ENCODE measurements around the gene UNK. TPM values are rescaled to one million over a fixed set of nuclear protein-coding genes. Genes with fewer than 3 reads are reported as not detected.
"Not testable (repeated sequence)": the region's sequence is repeated elsewhere in the genome, so short reads cannot be mapped to it uniquely, and the experiment has no call there.

Gene UNK
- total and polyA plus RNA-seq, 2 experiments from 2014 or later: 11.5 to 12.4 TPM

DNA sequence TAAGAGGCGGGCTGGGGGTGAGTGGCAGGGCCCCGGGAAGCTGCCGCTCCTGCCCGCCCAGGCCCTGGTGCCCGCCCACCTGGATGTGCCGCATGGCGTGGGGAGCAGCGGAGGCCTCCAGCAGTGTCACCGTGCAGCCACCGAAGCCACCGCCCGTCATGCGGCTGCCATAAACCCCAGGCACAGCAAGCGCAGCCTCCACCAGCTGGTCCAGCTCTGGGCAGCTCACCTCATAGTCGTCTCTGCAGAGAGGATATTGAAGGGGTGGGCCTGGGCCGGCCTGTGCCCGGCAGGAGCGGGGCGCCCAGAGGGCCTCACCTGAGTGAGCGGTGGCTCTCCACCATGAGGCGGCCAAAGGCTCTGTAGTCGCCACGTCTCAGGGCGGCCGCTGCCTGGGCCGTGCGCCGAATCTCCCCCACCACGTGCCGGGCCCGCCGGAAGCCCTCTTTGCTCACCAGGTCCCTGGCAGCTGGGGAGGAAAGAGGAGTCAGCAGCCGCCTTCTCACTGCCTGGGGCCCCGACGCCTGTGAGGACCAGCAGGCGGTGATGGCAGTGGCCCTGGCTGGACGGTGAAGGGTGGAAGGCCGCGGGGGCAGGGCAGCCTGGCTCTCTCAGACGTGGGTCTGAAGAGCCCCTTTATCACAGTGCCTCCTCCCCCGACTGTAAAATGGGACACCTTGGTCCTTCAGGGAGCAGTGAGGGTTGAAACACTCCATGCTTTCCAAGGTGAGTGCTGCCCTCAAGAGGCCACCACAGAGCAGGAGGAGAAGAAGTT, 26.3 kb upstream of the UNK start:
- Histone ChIP-seq H3K27me3 (replicated peaks; ENCODE audit: insufficient read depth) (no peaks in the 10 kb centered on the region), H4K20me1 (ENCODE audit: insufficient read depth) (no peaks in the 10 kb centered on the region), H2AFZ (no peak overlapping the region), H3K4me2 (ENCODE audit: unreplicated experiment) (no peak overlapping the region), H3K9ac (no peak overlapping the region), H3K4me1 (ENCODE audit: insufficient read depth) (no peaks in the 10 kb centered on the region), H3K36me3 (ENCODE audit: low read depth) (no peaks in the 10 kb centered on the region), H3K9me3 (ENCODE audit: low read depth) (no peaks in the 10 kb centered on the region), H3F3A (ENCODE audit: insufficient read depth) (no peaks in the 10 kb centered on the region; the same call in 1 of the 2 replicates), H3K4me3 (no peak overlapping the region), H3K79me2 (ENCODE audit: insufficient read depth) (no peaks in the 10 kb centered on the region), H3K9me2 (ENCODE audit: insufficient read depth) (no peaks in the 10 kb centered on the region), H3K27ac (no peak overlapping the region)
- no peak for DNase-seq
- in situ Hi-C loops (cut with MboI): loop anchor here (10.0 kb wide), 1 partner anchor 144 kb away; no protein-coding TSS in a partner anchor
- TF ChIP-seq EZH2 (IDR thresholded peaks at IDR 0.05; ENCODE audit: insufficient read depth, poor library complexity, severe bottlenecking) (no peak), EZH2phosphoT487 (IDR thresholded peaks at IDR 0.05; ENCODE audit: insufficient read depth, low read depth) (no peak)
- WGBS, 2 experiments (ENCODE audit: low coverage in 1 of 2, low lambda C conversion rate in 2 of 2, missing lambda C conversion rate in 2 of 2): 89 to 91% methylated on average over 39 to 40 of the region's 41 CpGs

DNA sequence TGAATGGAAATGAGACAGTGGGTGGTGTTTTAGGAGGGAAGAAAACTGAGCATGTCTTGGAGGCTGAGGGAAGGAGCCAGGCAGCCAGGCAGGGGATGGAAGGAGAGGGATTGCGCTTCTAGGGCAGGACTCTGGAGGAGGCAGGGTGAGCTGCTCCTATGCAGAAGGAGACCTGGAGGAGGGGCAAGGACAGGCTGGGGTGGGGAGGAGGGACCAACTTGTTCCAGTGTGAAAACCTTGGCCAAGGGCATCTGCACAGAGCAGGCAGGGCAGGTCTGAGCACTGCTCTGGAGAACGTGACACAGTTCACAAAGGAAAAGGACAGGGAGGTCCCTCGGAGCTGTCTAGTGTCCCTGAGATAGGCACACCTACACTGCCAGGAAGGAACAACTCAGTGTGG, 25.1 kb upstream of the UNK start:
- in situ Hi-C loops (cut with MboI): loop anchor here (10.0 kb wide), 1 partner anchor 145 kb away; no protein-coding TSS in a partner anchor
- Histone ChIP-seq H3K9me3 (ENCODE audit: low read depth) (no peaks in the 10 kb centered on the region), H3K27ac (no peak overlapping the region), H3F3A (ENCODE audit: insufficient read depth) (no peaks in the 10 kb centered on the region; the same call in 1 of the 2 replicates), H3K4me1 (ENCODE audit: insufficient read depth) (no peaks in the 10 kb centered on the region), H3K36me3 (ENCODE audit: low read depth) (no peaks in the 10 kb centered on the region), H3K9me2 (ENCODE audit: insufficient read depth) (no peaks in the 10 kb centered on the region), H3K4me3 (no peak overlapping the region), H3K79me2 (ENCODE audit: insufficient read depth) (no peaks in the 10 kb centered on the region), H3K9ac (no peak overlapping the region), H3K27me3 (replicated peaks; ENCODE audit: insufficient read depth) (no peaks in the 10 kb centered on the region), H4K20me1 (ENCODE audit: insufficient read depth) (no peaks in the 10 kb centered on the region), H3K4me2 (ENCODE audit: unreplicated experiment) (no peak overlapping the region), H2AFZ (no peak overlapping the region)
- WGBS, 2 experiments (ENCODE audit: low coverage in 1 of 2, low lambda C conversion rate in 2 of 2, missing lambda C conversion rate in 2 of 2): 86 to 100% methylated on average over 2 to 3 of the region's 3 CpGs
- DNase-seq: no peak
- TF ChIP-seq EZH2 (IDR thresholded peaks at IDR 0.05; ENCODE audit: insufficient read depth, poor library complexity, severe bottlenecking) (no peak), EZH2phosphoT487 (IDR thresholded peaks at IDR 0.05; ENCODE audit: insufficient read depth, low read depth) (no peak)

DNA sequence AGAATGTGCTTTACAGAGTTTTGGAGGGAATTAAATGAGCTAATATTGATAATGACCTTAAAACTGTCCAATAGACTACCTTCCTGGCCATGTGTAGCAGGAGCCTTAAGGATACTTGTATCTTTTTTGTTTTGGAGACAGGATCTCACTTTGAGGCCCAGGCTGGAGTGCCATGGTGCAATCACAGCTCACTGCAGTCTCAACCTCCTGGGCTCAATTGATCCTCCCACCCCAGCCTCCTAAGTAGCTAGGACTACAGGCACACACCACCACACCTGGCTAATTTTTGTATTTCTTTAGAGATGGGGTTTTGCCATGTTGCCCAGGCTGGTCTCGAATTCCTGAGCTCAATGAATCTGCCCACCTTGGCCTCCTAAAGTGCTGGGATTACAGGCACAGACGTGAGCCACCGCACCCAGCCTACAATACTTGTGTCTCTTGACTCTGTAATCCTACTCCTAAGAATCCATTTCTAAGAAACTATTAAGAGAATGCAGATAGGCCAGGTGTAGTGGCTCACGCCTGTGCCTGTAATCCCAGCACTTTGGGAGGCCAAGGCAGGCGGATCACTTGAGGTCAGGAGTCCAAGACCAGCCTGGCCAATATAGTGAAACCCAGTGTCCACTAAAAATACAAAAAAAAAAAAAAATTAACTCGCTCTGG, 24.5 kb upstream of the UNK start:
- H3K27ac ChIP-seq; H3K9me3 ChIP-seq (ENCODE audit: low read depth); H3K4me2 ChIP-seq (ENCODE audit: unreplicated experiment); H3F3A ChIP-seq (ENCODE audit: insufficient read depth); DNase-seq; H3K4me1 ChIP-seq (ENCODE audit: insufficient read depth); H3K27me3 ChIP-seq (replicated peaks; ENCODE audit: insufficient read depth); H3K36me3 ChIP-seq (ENCODE audit: low read depth); H3K9ac ChIP-seq; H2AFZ ChIP-seq; H3K9me2 ChIP-seq (ENCODE audit: insufficient read depth); H3K4me3 ChIP-seq; H4K20me1 ChIP-seq (ENCODE audit: insufficient read depth); H3K79me2 ChIP-seq (ENCODE audit: insufficient read depth): not testable (repeated sequence)
- 89 to 96% methylated on average over 6 of the region's 6 CpGs for WGBS, 2 experiments (ENCODE audit: low coverage in 1 of 2, low lambda C conversion rate in 2 of 2, missing lambda C conversion rate in 2 of 2)
- in situ Hi-C loops (cut with MboI): loop anchor here (10.0 kb wide), 1 partner anchor 145 kb away; no protein-coding TSS in a partner anchor

DNA sequence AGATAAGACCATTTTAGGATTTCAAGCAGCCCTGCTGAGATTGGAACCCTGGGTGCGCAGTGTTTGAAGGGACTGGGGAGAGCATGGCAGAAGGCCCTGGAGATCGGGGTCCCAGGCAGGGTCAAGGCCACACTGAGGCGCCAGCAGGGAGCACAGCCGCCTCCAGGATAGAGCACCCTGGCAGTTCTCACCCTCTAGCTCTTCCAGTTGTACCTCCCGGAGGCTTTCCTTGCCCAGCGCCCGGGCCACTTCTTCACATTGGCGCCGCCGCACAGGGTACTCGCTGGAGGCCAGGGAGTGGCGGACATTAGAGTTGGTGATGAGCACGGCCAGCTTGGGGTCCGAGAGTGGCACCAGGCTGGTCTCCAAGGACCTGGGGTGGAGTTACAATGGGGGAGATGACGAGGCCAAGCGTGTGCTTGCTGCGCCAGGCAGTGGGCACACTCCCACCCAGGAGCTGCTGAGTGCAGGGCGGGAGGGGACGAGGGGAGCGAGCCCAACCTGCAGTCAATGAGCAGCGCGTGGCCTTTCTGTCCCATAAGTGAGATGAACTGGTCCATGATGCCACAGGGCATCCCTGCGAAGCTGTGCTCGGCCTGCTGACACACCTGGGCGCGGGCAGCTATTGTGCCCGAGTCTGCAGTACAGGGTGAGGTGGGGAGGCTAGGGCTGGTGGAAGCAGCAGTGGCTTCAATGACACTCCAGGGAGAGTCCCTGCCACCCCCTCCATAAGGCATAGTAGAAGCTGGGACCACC, 21.9 kb upstream of the UNK start:
- Histone ChIP-seq H3K9me3 (ENCODE audit: low read depth) (no peaks in the 10 kb centered on the region), H3F3A (ENCODE audit: insufficient read depth) (peaks cover 3% of the 10 kb centered on the region; the same call in 1 of the 2 replicates), H3K4me1 (ENCODE audit: insufficient read depth) (no peaks in the 10 kb centered on the region), H3K9me2 (ENCODE audit: insufficient read depth) (no peaks in the 10 kb centered on the region), H3K27ac (no peak overlapping the region), H2AFZ (no peak overlapping the region), H3K4me3 (no peak overlapping the region), H3K9ac (no peak overlapping the region), H3K27me3 (replicated peaks; ENCODE audit: insufficient read depth) (no peaks in the 10 kb centered on the region), H3K36me3 (ENCODE audit: low read depth) (no peaks in the 10 kb centered on the region), H3K79me2 (ENCODE audit: insufficient read depth) (no peaks in the 10 kb centered on the region), H4K20me1 (ENCODE audit: insufficient read depth) (no peaks in the 10 kb centered on the region), H3K4me2 (ENCODE audit: unreplicated experiment) (no peak overlapping the region)
- no peak for DNase-seq
- TF ChIP-seq EZH2 (IDR thresholded peaks at IDR 0.05; ENCODE audit: insufficient read depth, poor library complexity, severe bottlenecking) (no peak), EZH2phosphoT487 (IDR thresholded peaks at IDR 0.05; ENCODE audit: insufficient read depth, low read depth) (no peak)
- in situ Hi-C loops (cut with MboI): no loop called here
- 95% methylated on average over 27 of the region's 27 CpGs for WGBS, 2 experiments (ENCODE audit: low coverage in 1 of 2, low lambda C conversion rate in 2 of 2, missing lambda C conversion rate in 2 of 2)
